AG09319 (cell line): ENCODE results near the gene MBP.

Source experiments
- DNase-seq: peaks from one replicate; pipeline ENCODE4 v3.0.0-alpha.2; 2010; ENCODE audit warnings: low read depth; ENCODE audit errors: extremely low read depth
- CTCF ChIP-seq: IDR thresholded peaks from 2 replicates; pipeline ENCODE4 v1.5.1; 2011; ENCODE audit warnings: low read depth, mild to moderate bottlenecking, inconsistent platforms, low read length, moderate library complexity

The MBP gene

DNA sequence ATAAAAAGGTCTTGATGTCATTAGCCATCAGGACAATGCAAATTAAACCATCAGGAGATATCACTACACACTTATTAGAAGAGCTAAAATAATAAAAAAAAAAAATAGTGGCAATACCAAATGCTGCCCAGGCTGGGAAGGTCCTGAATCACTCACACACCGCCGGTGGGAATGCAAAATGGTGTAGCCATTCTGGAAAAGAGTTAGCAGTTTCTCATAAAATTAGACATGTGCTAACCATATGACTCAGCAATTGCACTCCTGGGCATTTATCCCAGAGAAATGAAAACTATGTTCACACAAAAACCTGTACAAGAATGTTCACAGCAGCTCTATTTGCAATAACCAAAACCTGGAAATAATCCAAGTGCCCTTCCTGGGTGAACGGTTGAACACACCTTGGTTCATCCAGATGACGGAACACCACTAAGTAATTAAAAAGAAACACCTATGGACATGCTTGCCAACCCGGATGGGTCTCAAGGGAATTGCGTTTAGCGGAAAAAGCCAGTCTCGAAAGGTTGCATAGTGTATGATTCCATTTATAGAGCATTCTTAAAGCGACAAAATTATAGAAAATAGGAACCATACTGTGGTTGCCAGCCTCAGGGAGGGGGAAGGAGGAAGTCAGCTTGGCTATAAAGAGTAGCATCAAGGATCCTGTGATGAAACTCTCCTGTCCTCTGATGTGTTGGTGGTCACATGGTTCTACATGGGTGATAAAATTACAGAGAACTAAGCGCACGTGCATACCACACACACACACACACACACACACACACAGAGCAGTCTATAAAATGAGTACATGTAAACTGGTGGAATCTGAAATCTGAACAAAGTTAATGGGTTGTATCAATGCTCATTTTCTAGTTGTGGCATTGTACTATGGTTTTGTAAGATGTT lies 4.6 kb downstream of the MBP start:
- no peak for TF ChIP-seq CTCF
- DNase-seq = peak; percentile 58

DNA sequence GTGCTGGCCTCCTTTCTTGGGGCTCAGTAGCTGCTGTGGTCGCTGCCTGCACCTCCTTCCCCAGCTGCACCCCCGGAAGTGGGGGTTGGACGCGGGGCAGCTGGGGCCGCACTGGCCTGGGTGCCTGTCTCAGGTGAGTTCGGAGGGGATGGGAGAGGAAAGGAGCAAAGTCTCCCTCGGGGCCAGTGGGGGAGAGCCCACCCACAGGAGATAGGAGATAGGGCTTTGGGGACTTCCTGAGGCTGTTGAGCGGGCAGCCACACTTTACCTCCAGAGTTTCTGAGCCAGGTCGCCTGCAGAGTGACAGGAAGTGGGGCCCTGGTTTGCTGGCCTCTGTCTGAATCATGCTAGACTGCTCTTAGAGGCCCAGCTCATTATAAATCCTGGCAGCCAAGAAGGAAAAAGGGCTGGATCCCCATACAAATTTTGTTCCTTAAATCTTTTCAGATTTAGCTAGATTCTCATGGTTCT lies 8.1 kb downstream of the MBP start:
- TF ChIP-seq CTCF = no peak
- no peak for DNase-seq

DNA sequence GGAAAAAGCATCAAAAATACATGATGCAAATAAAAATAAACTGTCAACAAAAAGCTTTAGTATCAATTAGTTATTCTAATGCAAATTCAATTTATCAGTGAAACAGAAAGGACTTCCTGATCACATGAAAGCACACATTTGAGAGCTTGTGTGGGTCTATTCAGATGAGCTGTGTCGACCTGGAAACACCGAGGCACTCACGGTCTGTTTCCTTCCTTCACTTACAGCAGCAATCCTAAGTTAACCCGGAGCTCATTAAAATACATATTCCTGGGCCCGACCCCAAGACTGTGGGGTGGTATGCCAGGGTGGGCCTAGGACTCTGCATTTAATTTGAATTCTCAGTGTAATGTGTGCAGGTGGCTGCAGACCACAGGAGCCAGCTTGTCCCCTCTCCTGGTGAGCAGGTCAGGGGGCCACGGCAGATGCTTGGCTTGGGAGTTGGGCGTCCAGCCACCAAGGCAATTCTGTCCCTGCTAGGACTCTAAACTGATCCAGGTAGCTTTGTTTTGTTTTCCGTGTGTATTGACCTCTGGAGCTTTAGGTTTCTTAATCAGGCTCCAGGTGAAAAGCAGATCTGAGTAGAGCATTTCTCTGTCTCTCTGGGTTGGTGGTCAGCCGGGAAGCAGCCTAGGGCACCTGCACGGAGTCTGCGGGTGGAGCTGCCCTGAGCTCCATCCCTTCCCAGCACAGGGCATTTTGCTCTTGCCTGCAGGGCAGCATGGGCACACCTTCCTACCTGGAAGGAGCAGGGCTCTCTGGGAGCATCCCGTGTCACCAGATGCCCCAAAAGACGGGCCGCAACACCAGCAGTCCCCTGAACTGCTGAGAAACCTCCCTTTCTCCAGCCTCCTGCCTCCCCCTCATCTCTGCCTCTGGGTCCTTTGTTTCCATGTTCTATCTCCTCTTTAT lies 9.0 kb downstream of the MBP start:
- no peak for DNase-seq
- TF ChIP-seq CTCF = no peak

- no peak for TF ChIP-seq CTCF
- no peak for DNase-seq
Observed at GRCh38 chr18:77121523-77121922, 11.1 kb downstream of the MBP start.

GRCh38 chr18:77119851-77120491 lies 12.6 kb downstream of the MBP start:
- no peak for TF ChIP-seq CTCF
- no peak for DNase-seq

- no peak for TF ChIP-seq CTCF
- DNase-seq = no peak
Observed at GRCh38 chr18:77119101-77119850, 13.3 kb downstream of the MBP start.
